Measurements from ENCODE around the gene OR51D1. TPM values are rescaled to one million over a fixed set of nuclear protein-coding genes. Genes with fewer than 3 reads are reported as not detected.

Gene OR51D1, protein sequence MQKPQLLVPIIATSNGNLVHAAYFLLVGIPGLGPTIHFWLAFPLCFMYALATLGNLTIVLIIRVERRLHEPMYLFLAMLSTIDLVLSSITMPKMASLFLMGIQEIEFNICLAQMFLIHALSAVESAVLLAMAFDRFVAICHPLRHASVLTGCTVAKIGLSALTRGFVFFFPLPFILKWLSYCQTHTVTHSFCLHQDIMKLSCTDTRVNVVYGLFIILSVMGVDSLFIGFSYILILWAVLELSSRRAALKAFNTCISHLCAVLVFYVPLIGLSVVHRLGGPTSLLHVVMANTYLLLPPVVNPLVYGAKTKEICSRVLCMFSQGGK
- not detected for polyA plus RNA-seq (2012; ENCODE audit: missing spikeins)

DNA sequence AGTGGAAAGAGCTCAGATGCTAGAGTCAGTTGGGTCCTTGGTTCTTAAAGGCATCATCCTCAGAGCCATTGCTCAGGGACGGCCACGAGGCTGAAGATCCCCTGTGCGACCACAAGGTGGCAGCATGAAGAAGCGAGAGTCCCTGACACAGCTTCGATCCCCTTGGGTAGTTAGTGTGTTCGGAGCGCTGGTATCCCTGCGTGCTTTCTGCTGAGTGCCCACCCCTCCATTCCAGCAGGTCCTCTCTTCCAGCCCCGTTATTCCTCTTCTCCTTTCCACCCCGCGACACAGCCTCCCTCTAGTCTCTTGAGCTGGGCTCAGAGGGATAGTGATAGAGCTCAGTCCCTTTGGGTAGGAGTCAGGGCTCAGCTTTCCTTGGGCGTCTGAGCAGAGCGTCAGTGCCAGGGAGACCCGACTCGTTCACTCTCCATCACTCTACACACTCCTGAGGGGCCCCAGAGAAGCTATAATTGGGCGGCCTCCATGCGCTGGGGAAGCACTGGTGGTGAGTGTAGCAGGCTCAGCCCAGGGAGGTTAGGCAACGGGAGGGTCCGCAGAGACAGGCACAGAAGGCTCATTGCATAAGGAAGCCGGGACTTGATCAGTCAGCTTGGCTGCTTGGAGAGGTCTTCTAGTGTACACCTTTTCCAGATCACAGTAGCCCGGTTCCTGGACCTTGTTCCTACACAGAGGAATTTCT is at the start of gene OR51D1:
TSS of gene OR51D1 (plus strand) at position 516 of the 700 bp plus-strand sequence. CDS start 2,314 bp downstream, outside the sequence.
- FAIRE-seq (peak; percentile 92), DNase-seq (ENCODE audit: insufficient read length) (peak; percentile 33)
- TF ChIP-seq POLR2A (IDR thresholded peaks at IDR 0.05; ENCODE audit: low read depth, low read length): no peak
- no peak for TF ChIP-seq POLR2AphosphoS5 (IDR thresholded peaks at IDR 0.05; ENCODE audit: low read depth, low read length)
- no peak for TF ChIP-seq TAF1 (IDR thresholded peaks at IDR 0.05; ENCODE audit: borderline replicate concordance, low read depth, low read length)

DNA sequence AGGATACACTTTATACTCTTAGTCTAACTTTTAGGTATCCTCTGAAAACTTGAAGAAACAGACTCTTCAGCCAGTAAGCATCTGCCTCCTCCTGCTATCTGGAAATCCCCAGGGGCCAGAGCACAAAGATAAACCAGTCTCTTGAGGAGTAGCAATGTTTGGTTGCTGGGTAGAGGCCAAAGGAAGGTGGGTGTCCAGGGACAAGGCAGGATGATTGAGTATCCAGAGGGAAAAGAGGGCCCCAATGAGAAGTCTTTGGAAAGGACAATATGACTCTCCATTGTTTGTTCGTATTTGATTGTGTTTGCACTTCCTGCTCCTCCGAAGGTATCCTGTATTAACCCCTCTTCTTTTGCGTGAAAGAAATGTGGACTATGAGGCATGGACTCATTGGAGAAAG is 48.3 kb upstream of the OR51D1 start:
- TF ChIP-seq TAF1 (IDR thresholded peaks at IDR 0.05; ENCODE audit: borderline replicate concordance, low read depth, low read length): no peak
- FAIRE-seq: no peak
- no peak for DNase-seq (ENCODE audit: insufficient read length)

DNA sequence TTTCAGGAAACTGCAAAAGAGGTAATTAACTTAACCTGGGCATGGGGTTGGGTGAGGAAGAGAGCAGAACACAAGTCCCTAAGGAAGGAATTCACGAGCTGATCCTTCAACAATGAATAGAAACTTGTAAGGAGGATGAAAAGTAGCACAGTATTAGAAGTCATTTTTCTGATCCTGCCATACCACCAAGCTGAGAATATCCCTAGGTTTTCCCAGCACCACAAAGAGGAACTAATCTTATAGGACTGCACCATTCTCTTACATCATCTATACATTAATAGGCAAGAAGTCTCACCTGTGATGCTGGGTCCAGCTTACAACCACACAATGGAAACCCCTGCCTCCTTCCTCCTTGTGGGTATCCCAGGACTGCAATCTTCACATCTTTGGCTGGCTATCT is 43.5 kb upstream of the OR51D1 start, which contains the start of gene OR52I1:
TSS of gene OR52I1 (plus strand) at position 301 of the 400 bp plus-strand sequence. CDS start at position 301, 0 bp downstream.
- DNase-seq (ENCODE audit: insufficient read length) (no peak), FAIRE-seq (peak; percentile 27)
- TF ChIP-seq TAF1 (IDR thresholded peaks at IDR 0.05; ENCODE audit: borderline replicate concordance, low read depth, low read length) (no peak), POLR2AphosphoS5 (IDR thresholded peaks at IDR 0.05; ENCODE audit: low read depth, low read length) (no peak), POLR2A (IDR thresholded peaks at IDR 0.05; ENCODE audit: low read depth, low read length) (no peak)

DNA sequence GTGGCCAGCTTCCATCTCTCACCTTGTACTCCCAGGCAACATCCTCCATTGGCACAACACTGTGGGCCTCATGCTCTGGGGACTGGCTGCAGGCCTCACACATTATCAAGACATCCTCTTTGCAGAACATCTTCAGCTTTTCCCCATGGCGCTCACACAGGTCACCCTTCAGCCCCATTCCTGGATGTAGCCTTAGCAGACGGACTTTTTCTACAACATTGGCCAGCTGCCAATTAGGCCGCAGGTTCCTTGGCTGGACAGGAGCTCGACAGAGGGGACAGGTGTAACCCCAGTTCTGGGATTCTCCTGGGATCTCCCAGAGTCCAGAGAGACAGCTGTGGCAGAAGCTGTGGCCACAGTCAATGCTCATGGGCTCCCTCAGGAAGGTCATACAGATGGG is 32.2 kb upstream of the OR51D1 start:
- no peak for FAIRE-seq
- TF ChIP-seq POLR2A (IDR thresholded peaks at IDR 0.05; ENCODE audit: low read depth, low read length): no peak
- no peak for TF ChIP-seq POLR2AphosphoS5 (IDR thresholded peaks at IDR 0.05; ENCODE audit: low read depth, low read length)
- no peak for TF ChIP-seq TAF1 (IDR thresholded peaks at IDR 0.05; ENCODE audit: borderline replicate concordance, low read depth, low read length)

DNA sequence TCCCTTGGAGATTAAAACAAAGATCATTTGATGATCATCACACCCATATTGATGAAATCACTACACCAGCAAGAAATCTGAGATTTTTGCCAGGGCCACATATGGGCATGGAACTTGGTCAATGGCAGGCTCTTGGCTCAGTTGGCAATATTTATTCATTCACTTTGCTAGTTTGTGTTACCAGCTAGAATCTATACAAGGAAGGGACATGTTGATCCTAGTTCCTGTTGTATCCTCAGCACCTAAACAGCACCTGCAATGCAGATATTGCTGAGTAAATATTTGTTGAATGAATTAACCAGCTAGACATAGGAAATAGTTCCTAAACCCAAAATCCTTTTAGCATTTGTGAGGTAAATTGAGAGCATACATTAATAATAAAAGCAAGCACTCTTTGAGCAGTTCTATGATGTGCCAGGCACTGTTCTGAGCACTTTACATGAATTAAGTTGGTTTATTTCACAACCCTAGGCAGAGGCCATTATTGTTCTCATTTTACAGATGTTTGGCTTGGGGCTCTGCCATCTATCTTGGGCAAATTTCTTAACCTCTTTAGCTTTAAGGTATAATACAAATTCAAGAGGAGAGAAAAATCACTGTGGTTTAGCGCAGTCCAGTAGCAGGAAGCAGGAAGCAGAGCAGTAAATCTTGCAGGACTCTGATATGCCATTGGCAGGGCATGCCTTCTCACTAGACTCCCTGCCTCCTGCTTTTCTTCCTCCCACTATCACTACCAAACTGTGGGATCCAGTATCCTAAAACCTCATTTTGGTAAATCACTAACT is 30.9 kb upstream of the OR51D1 start:
- peak; percentile 38 for FAIRE-seq

More for the DNA sequence above, 32.2 kb upstream of the OR51D1 start:
- DNase-seq (ENCODE audit: insufficient read length): no peak

DNA sequence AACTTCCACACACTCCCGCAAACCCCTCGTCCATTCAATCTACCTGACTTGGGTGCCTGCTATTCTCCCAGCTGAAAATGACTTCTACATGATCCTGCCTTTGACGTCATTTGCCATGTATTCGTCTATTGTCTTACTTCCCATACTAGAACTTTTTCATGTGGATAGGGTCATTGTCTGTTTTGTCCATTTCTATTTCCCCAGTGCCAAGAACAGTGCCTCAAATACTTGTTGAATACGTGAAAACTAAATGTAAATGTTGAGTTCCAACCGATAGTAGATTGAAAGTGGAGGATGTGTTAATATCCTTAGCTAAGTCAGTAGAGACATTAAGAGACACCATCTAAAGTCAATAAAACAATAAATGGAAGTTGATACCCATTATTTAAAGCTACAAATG is 30.2 kb upstream of the OR51D1 start:
- FAIRE-seq (peak; percentile 87), DNase-seq (ENCODE audit: insufficient read length) (no peak)
- TF ChIP-seq POLR2A (IDR thresholded peaks at IDR 0.05; ENCODE audit: low read depth, low read length): no peak
- no peak for TF ChIP-seq TAF1 (IDR thresholded peaks at IDR 0.05; ENCODE audit: borderline replicate concordance, low read depth, low read length)
- TF ChIP-seq POLR2AphosphoS5 (IDR thresholded peaks at IDR 0.05; ENCODE audit: low read depth, low read length): no peak

More for the DNA sequence above, 30.9 kb upstream of the OR51D1 start:
- DNase-seq (ENCODE audit: insufficient read length): no peak
- no peak for TF ChIP-seq POLR2A (IDR thresholded peaks at IDR 0.05; ENCODE audit: low read depth, low read length)
- no peak for TF ChIP-seq TAF1 (IDR thresholded peaks at IDR 0.05; ENCODE audit: borderline replicate concordance, low read depth, low read length)
- no peak for TF ChIP-seq POLR2AphosphoS5 (IDR thresholded peaks at IDR 0.05; ENCODE audit: low read depth, low read length)

DNA sequence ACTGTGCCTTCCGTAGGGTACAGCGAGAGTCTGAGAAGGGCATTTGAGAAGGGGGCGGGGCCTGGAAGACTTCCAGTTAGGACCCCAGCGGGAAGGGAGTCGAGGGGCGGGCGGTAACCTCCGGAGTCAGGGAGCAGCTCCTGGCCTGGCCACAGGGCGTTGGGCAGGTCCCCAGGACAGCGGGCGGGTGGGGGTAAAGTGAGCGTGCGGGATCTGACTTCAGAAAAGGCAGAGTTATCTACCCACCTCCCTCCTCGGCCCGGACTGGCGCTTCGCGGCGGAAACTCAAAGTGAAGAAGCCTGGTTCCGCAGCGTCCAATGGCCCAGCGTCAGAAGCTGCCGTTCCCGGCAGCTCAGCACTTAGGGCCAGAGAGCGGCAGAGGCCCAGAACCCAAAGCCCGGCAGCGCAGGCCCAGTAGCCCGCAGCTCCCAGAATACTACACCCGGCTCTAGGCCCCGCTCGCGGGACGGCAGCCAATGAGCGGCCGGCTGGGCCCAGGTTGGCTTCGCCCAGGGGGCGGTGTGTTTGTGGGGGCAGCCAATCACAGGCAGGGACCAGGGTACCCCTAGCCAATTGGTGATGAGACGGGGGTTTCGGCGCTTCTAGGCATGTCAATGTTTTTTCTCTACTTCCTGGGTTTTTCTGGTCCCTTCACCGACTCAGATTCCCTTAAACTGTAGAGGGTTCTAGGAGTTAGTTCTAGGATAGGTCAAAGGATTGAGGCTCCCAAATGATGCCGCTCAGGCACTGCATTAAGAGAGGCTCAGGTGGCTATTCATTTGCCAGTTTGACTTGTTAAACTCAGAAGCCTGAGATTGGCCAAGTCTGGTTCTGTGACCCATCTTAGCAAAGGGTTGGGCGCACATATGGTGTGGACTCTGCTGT is 29.3 kb upstream of the OR51D1 start, which contains the start of gene TRIM68:
TSS of gene TRIM68 (minus strand) at position 451 of the 886 bp plus-strand sequence. CDS start 2,727 bp downstream, outside the sequence.
- FAIRE-seq: peak; percentile 100
- DNase-seq (ENCODE audit: insufficient read length): peak; percentile 89

DNA sequence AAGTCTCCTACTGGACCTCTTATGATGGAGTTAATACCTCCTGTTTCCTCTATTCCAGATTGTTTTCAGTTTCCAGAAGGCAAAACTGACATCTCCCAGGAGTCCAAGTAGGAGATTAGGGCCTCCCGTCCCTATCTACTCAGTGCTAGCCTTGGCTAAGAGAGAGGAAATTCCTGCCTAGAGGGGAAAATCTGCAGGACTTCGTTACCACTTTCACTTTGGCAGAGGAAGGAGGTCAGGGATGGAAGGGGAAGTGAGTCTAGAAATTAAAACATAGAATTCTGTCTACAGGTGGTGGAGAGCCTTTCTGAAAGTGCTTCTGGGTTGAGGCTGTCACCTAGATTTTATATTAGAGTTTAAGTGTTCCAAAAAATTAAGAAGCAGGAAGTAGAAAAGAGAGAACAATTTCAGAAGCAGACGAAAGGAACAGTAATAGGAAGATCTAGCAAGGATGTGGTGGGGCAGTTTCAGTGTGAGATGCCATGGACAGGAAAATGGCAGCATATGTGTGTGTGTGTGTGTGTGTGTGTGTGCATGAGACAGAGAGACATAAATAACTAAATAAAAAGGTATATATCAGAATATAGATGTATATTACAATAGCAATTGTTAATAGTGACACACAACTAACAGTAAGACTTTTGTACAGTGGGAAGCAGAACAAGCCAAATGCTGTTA is 26.9 kb upstream of the OR51D1 start:
- peak; percentile 42 for FAIRE-seq
- no peak for DNase-seq (ENCODE audit: insufficient read length)
- TF ChIP-seq TAF1 (IDR thresholded peaks at IDR 0.05; ENCODE audit: borderline replicate concordance, low read depth, low read length): no peak
- no peak for TF ChIP-seq POLR2A (IDR thresholded peaks at IDR 0.05; ENCODE audit: low read depth, low read length)
- TF ChIP-seq POLR2AphosphoS5 (IDR thresholded peaks at IDR 0.05; ENCODE audit: low read depth, low read length): no peak

More for the DNA sequence above, 29.3 kb upstream of the OR51D1 start, which contains the start of gene TRIM68:
- TF ChIP-seq POLR2AphosphoS5 (IDR thresholded peaks at IDR 0.05; ENCODE audit: low read depth, low read length): peak; percentile 60; the same call in 1 of the 2 replicates
- no peak for TF ChIP-seq TAF1 (IDR thresholded peaks at IDR 0.05; ENCODE audit: borderline replicate concordance, low read depth, low read length)
- peak; percentile 89 for TF ChIP-seq POLR2A (IDR thresholded peaks at IDR 0.05; ENCODE audit: low read depth, low read length)

DNA sequence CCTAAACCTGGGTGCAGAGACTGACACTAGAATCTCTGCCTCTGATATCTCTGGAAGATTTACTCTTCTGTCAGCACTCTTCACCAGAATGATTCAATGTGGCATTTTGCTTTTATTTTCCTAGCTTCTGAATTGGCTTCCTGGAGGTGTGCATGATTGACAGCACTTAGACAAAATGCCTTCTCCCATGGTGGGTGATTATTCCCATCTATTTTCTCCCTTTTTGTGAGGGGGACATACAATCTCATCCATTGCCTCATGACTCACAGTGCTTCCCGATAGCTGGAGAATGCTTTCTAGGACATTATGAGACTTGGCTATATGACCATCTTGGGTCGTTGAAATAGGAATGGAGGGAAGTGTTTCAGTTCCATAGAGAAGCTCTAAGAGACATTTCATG is 25.3 kb upstream of the OR51D1 start:
- FAIRE-seq (no peak), DNase-seq (ENCODE audit: insufficient read length) (no peak)
- TF ChIP-seq POLR2AphosphoS5 (IDR thresholded peaks at IDR 0.05; ENCODE audit: low read depth, low read length) (no peak), POLR2A (IDR thresholded peaks at IDR 0.05; ENCODE audit: low read depth, low read length) (no peak), TAF1 (IDR thresholded peaks at IDR 0.05; ENCODE audit: borderline replicate concordance, low read depth, low read length) (no peak)
